ENCODE measurements around the gene ROBO2.

The ROBO2 gene

DNA sequence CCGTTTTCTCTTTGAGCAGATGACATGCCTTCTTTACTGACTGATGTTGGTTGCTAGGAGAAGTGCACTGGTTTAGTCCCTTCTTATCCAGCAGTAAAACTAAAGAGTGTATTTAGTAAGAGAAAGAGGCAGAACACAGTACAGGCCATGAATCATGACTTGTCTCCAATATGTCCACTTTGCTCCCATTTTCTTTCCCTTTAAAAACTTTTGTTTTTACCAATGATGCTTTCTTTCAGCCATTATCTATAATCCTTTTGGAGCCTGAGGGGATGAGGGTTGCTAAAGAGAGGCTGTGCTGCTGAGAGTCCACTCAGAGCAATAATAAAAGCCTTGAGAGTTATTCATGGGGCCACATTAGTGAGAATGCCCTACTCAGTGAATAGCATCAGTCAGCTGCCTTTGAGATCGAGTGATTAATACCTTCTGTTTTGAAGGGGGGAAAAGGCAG, 12.2 kb downstream of the ROBO2 start:
- TF ChIP-seq, protein P1, sequence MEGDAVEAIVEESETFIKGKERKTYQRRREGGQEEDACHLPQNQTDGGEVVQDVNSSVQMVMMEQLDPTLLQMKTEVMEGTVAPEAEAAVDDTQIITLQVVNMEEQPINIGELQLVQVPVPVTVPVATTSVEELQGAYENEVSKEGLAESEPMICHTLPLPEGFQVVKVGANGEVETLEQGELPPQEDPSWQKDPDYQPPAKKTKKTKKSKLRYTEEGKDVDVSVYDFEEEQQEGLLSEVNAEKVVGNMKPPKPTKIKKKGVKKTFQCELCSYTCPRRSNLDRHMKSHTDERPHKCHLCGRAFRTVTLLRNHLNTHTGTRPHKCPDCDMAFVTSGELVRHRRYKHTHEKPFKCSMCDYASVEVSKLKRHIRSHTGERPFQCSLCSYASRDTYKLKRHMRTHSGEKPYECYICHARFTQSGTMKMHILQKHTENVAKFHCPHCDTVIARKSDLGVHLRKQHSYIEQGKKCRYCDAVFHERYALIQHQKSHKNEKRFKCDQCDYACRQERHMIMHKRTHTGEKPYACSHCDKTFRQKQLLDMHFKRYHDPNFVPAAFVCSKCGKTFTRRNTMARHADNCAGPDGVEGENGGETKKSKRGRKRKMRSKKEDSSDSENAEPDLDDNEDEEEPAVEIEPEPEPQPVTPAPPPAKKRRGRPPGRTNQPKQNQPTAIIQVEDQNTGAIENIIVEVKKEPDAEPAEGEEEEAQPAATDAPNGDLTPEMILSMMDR (IDR thresholded peaks at IDR 0.05; ENCODE audit: low read depth, low read length): no peak
- no peak for DNase-seq (ENCODE audit: extremely low read depth, low read depth)

DNA sequence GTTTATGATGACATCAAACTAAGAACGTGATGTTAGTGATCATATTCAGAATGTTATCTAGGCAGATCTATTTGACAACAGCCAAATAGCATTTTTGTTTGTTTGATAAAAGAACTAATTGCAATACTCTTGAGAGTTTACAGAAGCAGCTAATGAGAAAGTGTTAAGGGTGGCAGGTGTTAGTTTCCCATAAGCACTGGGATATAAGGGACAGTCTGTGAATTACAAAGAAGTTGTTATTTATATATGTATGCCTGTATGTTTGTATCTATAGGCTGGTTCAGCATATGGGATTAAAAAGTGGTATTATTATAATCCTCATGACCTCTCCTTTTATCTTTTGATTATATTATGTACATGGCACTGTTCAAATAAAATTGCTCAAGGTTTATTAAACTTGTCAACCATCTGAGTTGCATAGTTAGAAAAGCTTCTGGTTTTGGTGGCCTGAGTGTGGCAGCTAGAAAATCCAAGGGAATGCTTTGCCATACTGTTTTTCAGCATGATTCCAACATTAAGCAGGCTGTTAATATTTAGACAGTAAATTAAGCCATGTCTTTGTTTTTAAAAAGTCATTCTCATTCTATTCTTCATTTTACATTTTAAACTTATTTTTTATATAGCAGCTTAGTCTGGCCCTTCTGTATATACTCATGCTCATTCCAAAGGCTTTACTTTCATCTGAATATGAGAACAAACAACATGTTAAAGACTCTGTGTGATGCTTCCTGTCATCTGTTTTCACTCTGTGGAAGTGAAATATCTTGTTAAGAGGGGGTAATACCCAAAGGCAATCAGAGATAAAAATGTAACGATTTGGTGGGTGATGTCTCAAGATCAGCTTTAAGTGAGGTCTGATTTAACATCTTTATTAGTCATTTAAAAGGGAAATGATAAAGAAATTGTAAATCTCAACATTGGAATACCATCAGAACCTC, 13.1 kb downstream of the ROBO2 start:
- DNase-seq (ENCODE audit: extremely low read depth, low read depth): no peak
- TF ChIP-seq, protein P1 (IDR thresholded peaks at IDR 0.05; ENCODE audit: low read depth, low read length): no peak

- TF ChIP-seq, protein P1 (IDR thresholded peaks at IDR 0.05; ENCODE audit: low read depth, low read length): no peak
- DNase-seq (ENCODE audit: extremely low read depth, low read depth): no peak
Measured at GRCh38 chr3:77053795-77054194, 13.9 kb downstream of the ROBO2 start.

DNA sequence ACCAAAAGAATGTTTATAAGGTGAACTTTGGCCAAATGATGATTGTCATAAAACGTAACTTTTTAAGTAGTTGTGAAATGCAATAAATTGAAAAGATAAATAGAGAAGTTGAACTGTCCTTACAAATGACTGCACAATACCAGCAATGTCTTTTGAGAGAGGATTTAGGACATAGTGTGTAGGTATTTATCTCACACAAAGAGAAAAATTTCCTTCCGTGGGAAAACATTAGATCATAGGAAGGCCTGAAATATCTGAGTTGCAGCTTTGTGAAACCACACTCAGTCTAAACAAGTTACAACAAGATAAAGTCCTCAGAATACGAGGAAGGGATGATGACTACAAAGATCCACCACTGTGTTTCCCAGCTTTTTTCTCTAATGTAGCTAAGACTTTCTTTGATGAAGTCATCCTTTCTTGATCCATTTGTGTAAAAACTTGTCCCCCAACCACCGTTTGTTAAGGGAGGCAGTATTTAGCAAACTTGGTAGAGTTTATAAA, 16.0 kb downstream of the ROBO2 start:
- no peak for DNase-seq (ENCODE audit: extremely low read depth, low read depth)
- TF ChIP-seq, protein P1 (IDR thresholded peaks at IDR 0.05; ENCODE audit: low read depth, low read length): no peak

GRCh38 chr3:77059354-77059753, 19.5 kb downstream of the ROBO2 start:
- DNase-seq (ENCODE audit: extremely low read depth, low read depth): no peak
- TF ChIP-seq, protein P1 (IDR thresholded peaks at IDR 0.05; ENCODE audit: low read depth, low read length): no peak

DNA sequence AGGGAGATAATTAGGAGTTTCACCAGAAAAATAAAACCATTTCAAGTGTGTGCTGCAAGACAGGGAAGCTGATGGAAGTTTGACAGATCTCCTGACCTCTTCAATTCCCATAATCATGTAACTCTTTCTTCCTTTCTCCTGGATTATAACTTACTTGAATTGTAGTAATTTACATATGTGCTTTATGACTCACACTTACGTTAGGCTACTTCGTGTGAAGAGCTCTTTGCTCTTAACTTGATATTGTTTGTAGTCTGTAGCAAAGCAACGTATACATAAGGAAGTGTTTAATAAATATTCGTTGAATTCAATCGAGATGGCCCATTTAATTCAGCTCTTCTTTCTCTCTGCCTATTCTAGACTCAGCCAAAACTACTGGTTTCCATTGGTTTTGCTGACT, 23.5 kb downstream of the ROBO2 start:
- no peak for DNase-seq (ENCODE audit: extremely low read depth, low read depth)
- TF ChIP-seq, protein P1 (IDR thresholded peaks at IDR 0.05; ENCODE audit: low read depth, low read length): no peak

DNA sequence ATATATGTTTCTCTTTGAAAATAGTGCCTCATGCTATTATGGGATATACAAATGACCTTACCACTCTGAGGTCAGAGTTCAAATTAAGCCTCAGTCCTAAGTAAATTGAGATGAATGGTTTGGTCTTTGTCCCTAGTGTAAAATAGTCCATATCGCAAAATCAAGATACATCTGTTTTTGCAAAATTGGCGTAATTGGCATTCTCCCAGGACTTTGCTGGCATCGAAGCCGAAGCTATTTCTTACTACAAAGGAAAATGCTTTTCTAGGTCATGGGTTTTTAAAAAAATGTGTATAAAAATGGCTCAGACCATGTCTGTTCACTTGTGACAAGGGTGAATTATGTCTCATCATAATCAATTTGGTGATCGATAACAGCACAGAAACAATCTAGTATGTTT, 25.9 kb downstream of the ROBO2 start:
- TF ChIP-seq, protein P1 (IDR thresholded peaks at IDR 0.05; ENCODE audit: low read depth, low read length): no peak
- no peak for DNase-seq (ENCODE audit: extremely low read depth, low read depth)

Data from AG09319 (cell line).